HuH-7 (cell line): ENCODE data around the gene TVP23A.
"Not testable (repeated sequence)": the region's sequence is repeated elsewhere in the genome, so short reads cannot be mapped to it uniquely, and the experiment has no call there.

Source experiments
- DNase-seq: peaks from one replicate; pipeline ENCODE4 v3.0.0; 2011; ENCODE audit warnings: low spot score

TVP23A gene

DNA sequence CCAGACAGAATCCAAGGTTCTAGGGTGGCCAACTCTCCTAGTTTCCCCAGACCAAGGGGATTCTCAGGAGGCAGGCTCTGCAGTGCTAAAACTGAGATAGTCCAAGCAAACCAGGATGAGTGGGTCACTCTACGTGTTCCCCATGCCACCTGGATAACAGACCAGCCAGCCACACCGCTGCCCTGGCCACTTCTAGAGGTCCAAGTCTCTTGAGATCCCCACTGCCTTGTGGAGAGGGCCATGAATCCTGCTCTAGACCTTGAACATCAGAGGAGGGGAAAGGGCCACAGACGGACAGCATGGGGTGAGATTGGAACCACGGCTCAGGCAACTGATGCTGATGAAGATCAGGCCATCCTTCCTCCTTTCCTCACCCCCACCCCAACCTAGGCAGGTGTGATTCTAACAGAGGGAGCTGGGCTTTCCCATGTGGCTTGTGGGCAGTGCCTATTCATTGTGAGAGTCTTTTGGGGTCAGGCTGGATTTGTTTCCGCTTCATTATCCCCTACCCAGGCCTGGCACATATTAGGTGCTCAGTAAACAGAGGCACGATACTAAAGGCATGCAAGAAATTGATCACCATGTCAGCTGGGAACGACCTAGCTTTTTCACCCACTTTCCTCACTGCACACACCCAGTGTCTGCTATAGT, 16.8 kb upstream of the TVP23A start:
- DNase-seq: no peak

DNA sequence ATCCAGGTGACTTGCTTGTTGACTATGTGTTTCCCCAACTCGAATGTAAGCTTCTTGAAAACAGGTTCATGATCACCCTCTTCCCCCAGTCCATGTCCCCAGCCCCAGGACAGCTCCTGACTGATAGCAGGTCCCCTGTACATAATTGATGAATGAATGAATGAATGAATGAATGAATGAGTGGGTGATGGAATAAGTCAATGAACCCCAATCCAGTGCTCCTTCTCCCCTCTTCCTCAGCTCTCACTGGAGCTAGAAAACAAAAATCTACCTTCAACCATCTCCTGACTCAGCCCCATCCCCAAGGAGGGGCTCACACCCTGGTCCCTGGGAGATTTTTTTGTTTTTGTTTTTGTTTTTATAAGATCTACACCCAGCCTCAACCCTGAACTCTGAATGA, 16.2 kb upstream of the TVP23A start:
- DNase-seq: no peak

DNA sequence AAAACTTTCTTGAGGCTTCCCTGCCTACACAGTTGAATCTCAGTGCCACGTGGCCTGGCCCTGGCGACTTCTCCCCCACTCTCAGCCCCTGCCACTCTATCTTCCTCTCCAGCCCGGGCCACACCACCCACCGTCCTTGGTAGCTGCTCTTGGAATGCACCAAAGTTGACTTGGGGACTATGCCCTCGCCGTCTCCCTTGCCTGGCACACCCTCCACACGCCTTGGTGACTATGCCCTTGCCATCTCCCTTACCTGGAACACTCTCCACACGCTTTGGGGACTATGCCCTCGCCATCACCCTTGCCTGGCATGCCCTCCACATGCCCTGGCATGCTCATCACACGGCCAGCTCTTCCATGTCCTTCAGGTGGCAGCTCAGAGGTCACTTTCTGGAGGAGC, 15.5 kb upstream of the TVP23A start:
- DNase-seq: no peak

DNA sequence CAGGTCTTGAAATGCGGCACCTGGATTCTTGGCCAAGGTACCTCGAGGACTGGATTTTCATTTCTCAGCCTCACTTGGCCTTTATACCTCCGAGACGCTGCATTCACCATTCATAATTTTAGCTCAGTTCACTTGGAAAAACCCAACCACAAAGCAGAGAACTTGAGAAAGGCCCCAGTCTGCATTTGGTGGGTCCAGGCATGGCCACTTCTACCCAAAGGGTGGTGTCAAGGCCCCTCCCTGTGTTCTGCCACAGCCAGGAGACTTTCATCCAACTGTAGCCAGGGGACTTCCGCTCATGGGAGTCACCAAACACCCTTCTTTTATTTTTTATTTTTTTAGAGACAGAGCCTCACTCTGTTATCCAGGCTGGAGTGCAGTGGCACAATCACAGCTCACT, 14.7 kb upstream of the TVP23A start:
- DNase-seq: no peak

DNA sequence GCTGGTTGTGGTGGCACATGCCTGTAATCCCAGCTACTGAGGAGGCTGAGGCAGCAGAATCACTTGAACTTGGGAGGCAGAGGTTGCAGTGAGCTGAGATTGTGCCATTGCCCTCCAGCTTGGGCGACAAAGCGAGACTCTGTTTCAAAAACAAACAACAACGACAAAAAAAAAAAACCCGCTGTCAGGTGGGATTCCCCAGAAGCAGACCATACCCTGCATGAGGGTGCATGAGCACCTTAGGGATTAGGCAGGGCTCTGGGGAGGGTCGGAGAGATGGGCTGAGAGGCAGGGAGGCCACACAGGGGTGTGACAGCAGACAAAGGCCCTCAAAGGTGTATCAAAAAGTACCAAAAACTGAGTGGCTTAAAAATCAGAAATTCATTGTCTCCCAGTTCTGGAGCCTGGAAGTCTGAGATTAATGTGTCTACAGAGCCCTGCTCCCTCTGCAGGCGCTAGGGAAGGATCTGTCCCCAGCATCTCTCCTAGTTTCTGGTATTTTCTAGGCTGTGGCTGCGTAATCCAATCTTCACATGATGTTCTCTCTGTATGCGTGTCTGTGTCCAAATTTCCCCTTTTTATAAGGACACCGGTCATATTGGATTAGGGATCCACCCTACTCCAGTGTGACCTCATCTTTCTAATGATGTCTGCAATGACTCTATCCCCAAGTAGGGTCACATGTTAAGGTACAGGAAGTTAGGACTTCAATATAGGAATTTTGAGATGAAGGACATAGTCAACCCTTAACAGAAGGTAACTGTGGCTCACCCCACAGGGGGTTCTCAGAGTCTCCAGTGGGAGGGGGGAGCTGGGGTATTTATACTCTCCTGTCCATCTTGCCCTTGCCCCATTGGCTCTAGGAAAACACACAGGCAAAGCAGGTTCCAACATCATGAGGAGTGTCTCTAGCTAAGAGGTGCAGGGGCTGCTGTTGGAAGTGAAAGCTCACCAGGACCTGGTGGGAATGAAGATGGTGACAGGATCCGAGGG, 13.6 kb upstream of the TVP23A start:
- no peak for DNase-seq

DNA sequence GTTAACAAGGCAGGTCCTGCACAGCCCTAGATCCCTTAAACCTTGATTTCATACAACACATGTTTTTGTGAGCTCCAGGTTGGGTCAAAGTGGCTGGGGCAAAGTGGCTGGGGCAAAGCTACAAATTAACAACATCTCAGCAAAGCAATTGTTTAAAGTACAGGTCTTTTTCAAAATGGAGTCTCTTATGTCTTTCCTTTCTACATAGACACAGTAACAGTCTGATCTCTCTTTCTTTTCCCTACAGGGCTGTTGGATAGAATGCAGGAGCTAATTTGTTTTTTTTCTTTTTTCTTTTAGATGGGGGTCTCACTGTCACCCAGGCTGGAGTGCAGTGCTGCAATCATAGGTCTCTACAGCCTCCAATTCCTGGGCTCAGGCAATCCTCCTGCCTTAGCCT, 11.6 kb upstream of the TVP23A start:
- not testable (repeated sequence) for DNase-seq

DNA sequence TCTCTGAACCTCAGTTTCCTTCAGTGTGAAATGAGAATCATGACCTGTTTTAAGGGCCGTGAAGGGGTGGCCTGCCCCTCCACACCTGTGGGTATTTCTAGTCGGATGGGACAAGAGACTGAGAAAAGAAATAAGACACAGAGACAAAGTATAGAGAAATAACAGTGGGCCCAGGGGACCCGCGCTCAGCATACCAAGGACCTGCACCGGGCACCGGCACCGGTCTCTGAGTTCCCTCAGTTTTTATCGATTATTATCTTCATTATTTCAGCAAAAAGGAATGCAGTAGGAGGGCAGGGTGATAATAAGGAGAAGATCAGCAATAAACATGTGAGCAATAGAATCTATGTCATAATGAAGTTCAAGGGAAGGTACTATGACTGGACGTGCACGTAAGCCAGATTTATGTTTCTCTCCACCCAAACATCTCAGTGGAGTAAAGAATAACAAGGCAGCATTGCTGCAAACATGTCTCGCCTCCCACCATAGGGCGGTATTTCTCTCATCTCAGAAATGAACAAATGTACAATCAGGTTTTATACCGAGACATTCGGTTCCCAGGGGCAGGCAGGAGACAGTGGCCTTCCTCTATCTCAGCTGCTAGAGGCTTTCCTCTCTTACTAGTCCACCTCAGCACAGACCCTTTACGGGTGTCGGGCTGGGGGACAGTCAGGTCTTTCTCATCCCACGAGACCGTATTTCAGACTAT, 10.9 kb upstream of the TVP23A start:
- DNase-seq: not testable (repeated sequence)

DNA sequence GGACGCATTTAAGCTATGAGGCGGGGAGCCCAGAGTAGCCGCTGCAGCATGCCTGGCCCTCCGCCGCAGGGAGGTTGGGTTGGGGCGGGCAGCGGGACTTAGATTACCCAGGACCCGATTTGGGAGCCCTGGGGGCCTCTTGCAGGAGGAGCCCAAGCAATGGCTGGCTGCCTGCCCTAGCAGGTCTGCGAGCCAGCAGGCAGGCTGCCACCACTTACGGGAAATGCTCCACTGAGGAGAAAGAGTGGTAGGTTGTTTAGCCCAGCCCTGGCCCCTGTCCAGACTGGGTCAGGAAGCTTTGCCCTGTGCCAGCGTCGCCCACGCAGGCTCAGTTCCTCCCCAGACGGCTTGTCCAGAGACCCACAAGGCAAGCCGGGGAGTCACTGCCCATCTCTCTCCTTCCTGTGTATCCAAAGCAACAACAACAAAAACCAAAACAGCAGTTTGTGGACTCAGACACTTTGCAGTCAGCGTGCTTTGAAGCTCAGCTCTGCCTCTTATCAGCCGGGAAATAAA, 10.3 kb upstream of the TVP23A start:
- no peak for DNase-seq

DNA sequence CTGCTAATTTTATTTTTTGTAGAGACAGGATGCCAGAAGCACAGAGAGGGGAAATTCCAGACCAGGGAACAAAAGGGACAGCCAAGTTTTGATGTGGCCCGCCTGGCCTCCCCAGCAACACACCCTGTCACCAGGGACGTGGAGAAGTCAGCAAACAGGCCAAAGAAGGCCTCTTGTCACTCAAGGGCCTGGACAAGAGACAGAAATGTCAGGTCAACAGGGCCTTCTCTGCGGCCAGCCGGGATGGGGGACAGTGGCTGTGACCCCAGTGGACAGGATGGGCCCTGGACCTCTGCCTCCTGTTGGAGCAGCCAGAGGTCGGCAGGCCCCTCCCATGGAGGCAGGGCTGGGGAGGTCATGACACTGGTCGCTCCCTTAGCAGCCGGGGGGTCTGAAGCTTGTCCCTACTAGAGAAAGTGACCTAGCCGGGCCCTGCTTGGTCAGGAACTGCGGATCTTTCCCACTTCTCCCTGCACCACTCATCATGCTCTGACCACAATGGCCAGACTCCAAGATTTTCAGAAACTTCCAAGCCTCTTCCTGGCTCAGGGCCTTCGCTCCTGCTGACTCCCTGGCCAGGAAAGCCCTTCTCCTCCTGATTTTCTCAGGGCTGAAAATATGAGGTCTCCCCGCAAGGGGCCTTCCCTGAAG, 9.2 kb upstream of the TVP23A start:
- no peak for DNase-seq

DNA sequence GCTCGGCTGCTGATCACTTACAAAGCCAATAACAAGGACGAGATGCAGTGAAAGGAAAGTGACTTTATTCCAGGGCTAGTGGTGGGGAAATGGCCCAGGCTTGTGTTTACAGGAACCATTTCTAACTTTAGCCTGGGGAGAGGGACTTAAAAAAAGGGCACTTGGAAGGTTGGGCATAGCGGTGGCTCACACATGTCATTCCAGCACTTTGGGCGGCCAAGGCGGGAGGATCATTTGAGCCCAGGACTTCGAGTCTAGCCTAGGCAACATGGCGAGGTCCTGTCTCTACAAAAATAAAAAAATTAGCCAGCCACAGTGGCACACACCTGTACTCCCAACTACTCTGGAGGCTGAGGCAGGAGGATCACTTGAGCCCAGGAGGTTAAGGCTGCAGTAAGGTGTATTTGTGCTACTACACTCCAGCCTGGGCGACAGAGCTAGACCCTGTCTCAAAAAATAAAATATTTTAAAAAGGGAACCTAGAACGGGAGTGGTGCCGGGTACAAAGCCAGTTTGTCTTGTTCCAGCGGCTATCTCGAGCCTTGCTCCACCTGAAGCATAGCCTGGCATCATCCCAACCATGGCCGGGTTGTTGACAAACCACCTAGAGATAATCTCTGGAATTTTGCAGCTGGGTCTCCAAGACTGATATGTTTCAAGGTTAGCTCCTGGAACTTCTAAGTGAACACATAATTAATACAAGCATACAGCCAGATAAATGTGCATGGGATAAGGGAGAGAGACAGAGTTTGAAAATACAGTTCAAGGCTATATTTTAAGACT, 5.7 kb upstream of the TVP23A start:
- no peak for DNase-seq

DNA sequence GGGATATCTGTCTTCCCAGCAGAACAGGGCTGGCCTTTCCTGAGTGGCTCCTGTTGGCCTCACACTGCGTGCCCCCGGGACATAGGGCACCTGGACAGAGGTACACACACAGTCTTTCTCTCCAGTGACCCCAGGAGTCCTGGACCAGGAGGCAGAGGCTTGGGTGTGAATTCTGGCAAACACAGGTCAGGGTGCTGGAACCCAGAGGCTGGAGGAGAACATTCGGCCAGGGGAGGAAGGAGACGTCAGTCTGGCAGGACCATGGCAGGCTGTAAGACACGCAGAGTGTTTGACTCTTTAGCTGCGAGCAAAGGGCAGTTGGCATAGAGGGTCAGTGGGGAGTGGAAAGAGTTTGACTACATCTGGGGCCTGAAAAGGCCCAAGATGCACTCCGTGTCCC, 4.1 kb upstream of the TVP23A start:
- no peak for DNase-seq

DNA sequence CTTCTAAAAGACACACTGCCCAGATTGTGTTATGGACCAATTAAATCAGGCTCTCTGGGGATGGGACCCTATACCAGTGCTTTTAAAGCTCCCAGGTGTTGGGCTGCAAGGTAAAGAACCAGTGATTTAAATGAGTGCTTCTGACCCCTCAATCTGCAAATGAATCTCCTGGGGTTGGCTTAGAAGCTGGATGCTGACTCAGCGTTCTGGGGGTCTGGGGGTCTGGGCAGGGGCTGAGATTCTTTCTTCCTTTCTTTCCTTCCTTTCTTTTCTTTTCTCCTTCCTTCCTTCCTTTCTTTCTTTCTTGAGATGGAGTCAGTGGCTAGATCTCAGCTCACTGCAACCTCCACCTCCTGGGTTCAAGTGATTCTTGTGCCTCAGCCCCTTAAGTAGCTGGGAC, 2.0 kb upstream of the TVP23A start:
- DNase-seq: no peak

DNA sequence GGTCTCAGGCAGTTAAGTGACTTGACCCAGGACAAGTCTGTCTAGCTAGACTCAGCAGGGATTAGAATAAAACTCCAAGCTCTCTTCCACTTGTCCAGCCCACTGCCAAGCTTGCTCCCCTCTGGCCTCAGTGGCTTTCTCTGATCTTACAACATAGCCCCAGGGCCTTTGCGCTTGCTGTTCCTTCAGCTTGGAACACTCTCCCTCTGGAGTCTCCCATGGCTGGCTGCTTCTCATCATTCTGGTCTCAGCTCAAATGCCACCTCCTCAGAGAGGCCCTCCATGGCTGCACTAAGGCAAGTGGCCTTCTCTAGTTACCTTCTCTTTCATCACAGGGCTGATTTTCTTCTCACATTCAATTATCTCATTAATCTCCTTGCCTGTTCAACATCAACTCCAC, 1.1 kb downstream of the TVP23A start:
- no peak for DNase-seq

DNA sequence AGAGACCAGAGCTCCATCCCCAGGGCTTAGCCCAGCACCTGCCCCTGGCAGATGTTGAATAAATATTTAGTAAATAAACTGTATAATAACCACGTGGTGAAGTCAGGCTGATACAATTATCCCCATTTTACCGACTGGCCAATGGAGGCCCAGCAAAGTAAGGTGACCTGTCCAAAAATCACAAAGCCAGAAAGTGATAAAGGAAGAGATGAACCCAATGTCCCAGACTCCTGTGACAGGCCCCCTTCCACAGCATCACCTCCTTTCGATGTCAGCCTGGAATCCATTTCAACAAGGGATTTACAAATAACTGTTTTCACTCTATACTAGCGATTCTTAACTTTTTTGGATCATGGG, 5.5 kb downstream of the TVP23A start:
- no peak for DNase-seq

DNA sequence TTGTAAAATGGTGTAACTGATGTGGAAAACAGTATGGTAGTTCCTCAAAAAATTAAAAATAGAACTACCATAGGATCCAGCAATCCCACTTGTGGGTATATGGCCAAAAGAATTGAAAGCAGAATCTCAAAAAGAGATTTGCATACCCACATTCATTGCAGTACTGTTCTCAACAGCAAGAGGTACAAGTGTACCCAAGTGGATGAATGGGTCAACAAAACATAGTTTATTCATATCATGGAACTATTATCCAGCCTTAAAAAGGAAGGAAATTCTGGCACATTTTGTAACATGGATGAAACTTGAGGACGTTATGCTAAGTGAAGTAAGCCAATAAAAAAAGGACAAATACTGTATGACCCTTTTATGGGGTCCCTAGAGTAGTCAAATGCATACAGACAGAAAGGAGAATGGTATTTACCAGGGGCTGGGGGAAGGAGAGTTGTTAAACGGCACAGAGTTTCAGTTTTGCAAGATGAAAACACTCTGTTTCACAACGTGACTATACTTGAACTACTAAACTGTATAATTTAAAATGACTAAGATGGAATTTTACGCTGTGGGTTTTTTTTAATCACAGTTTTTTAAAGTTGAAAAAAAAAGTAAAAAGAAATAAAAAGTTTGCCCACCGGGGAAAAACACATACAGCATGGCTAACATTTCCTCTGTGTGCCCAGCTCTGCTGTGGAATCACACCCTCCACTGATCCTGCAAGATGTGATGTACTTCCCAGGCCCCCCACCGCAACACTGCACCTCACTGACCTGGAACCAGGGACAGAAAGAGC, 6.1 kb downstream of the TVP23A start:
- DNase-seq: no peak

DNA sequence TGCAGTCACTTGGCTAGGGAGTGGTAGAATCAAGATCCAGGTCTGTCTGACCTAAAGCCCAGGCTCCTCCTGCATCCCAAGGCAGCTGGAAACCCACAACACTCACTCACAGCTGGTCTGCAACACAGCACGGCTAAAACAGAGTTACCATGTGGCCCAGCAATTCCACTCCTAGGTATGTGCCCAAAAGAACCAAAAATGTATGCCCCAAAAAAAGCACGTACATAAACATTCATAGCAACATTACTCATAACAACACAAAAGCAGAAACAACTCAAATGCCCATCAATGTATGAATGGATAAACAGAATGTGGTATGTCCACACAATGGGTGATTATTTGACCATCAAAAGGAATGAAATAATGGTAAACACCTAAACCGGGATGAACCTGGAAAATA, 8.9 kb downstream of the TVP23A start:
- DNase-seq: no peak

DNA sequence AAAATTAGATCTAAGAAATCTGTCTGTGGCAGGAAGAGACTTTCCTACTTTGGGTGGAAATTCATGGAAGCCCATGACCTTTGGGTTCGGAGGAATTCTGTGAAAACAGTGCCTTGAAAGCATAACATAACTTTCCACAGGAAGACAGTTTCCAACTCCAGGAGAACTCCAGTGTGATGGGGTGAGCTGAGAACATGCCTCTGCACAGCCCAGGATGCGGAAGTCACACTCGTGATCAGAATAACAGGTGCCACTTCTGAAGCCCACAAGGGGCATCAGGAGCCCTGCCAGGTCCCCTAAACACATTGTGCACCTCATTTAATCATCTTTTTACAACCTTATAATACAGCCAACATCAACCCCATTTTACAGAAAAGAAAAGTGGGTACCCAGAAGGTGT, 9.7 kb downstream of the TVP23A start:
- DNase-seq: no peak

DNA sequence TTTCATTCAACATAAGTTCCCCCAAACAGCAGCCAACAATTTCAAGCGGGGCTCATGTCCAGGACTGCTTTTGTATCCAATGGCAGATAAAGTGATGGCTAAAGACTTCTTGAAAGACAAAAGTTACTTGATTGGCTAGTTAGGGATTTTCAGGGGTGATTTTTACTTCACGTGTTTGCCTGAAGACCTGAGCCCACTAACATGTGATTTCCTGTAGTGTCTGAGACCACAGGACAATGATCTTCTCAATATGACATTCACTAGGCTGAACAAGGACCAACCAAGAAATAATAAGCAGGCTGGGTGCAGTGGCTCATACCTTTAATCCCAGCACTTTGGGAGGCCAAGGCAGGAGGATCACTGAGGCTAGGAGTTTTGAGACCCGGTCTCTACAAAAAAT, 10.4 kb downstream of the TVP23A start:
- no peak for DNase-seq

DNA sequence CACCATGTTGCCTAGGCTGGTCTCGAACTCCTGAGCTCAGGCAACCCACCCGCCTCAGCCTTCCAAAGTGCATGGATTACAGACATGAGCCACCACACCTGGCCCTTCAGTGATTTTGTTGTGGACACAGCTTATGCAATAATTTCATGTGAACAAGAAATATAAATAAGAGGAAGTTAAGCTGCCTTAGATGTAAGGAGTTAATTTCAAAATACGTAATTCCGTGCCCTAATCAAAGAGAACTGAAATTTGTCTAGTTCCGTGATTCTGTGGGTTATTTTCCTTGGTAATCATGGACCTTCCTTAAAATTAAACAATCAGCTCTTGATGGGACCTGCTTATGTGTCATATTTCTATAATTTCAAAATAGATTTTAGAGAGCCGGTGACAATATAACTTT, 11.9 kb downstream of the TVP23A start:
- no peak for DNase-seq

DNA sequence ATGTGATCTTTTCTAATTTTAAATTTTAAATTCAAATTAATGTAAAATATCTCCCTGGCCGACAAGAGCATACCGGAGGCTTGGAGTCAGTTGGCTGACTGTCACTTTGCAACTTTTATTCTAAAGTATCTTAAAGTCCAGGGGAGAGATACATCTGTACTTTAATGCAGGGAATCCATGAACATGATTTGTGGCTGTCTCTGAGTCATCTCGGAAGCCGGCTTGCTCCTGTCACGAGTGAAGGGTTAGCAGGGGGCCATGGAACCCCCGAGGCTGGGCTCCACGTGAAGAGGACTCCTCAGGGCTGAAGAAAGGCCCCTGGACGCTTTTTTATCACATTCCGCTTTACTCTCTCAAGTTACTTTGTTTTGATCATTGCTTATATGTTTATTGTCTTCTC, 13.3 kb downstream of the TVP23A start:
- no peak for DNase-seq

DNA sequence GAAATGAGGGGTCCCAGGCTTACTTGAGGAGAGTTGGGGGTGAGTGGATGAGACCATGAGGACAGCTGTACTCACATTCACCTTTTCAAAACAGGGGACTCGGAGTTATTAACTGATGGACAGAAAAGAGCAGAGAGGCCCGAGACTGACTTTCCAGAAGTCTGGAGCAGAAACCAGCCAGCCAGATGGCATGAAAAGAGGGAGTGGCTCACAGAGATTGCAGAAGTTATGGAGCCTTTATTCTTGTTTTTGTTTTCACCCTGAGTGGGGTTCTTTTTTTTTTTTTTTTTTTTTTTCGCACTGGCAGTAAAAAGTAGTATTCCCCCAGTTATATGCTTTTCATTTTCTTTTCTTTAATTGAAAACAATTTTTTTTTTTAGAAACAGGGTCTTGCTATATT, 18.9 kb downstream of the TVP23A start:
- no peak for DNase-seq
